Upper lobe of left lung (tissue), 6 donors: Measurements from ENCODE around the gene AAK1. TPM values are rescaled to one million over a fixed set of nuclear protein-coding genes. Genes with fewer than 3 reads are reported as not detected.
A peak's percentile ranks its signal among the peaks of the same experiment; 100 is the strongest.

Experiments
- ATAC-seq, 2 donors: fragments of 200-7000 bp; cut with Tn5 transposase; one replicate each; pipeline ENCODE4 v1.9.1; 2022; ENCODE audit warnings: mild to moderate bottlenecking in 2 of 2, moderate library complexity in 2 of 2; ENCODE audit not compliant: low FRiP score in 2 of 2
- DNase-seq, 2 donors: peaks; one replicate each; pipeline ENCODE4 v3.0.0-alpha.2; 2019 to 2020
- H3K27ac ChIP-seq, 4 donors: fragments of 200-600 bp; sonication (generic); one replicate each; pipeline ENCODE4 v1.5.1; 2016 to 2019
- H3K27me3 ChIP-seq, 4 donors: fragments of 200-600 bp; sonication (generic); one replicate each; pipeline ENCODE4 v1.5.1; 2017 to 2019
- H3K36me3 ChIP-seq, 4 donors: fragments of 200-600 bp; sonication (generic); one replicate each; pipeline ENCODE4 v1.5.1; 2016 to 2019
- H3K4me1 ChIP-seq, 4 donors: fragments of 200-600 bp; sonication (generic); one replicate each; pipeline ENCODE4 v1.5.1; 2018 to 2019
- H3K4me3 ChIP-seq, 4 donors: fragments of 200-600 bp; sonication (generic); one replicate each; pipeline ENCODE4 v1.5.1; 2017 to 2019; ENCODE audit warnings: mild to moderate bottlenecking in 2 of 4, moderate library complexity in 1 of 4
- H3K9me3 ChIP-seq, 4 donors: fragments of 200-600 bp; sonication (generic); one replicate each; pipeline ENCODE4 v1.5.1; 2018 to 2019
- EP300 ChIP-seq, 4 donors: sonication (generic); formaldehyde crosslinking; IDR thresholded peaks; one replicate each; pipeline ENCODE4 v1.5.1; 2017; ENCODE audit warnings: antibody characterized with exemption in 4 of 4, control low read depth in 2 of 4
- POLR2A ChIP-seq, 4 donors: fragments of 450-650 bp; IDR thresholded peaks; one replicate each; pipeline ENCODE4 v1.5.1; 2016 to 2017; ENCODE audit warnings: antibody characterized with exemption in 4 of 4, mild to moderate bottlenecking in 2 of 4
- POLR2AphosphoS5 ChIP-seq, 2 donors: sonication (generic); formaldehyde crosslinking; IDR thresholded peaks; one replicate each; pipeline ENCODE4 v1.5.1; 2017; ENCODE audit warnings: antibody characterized with exemption in 2 of 2
- WGBS, 2 donors: methylation state at CpG; one replicate each; pipeline ENCODE4 v1.1.5; 2017 to 2018; 5-methylcytosine and 5-hydroxymethylcytosine counted together
- total RNA-seq, 6 donors: library from RNA; depleted of rRNA in 4 of 6; stranded (reverse); fragments of >200 nt in 4 of 6; gene quantifications; one replicate each; pipeline versions ENCODE4 v1.1.0 to v1.2.1, GENCODE V29; 2016 to 2021
- TF ChIP-seq, protein P1 (sequence below), 6 experiments: fragments of 450-650 bp in 4 of 6; fragments of 200-600 bp in 2 of 6; sonication (generic) in 2 of 6; IDR thresholded peaks; one replicate each; pipeline ENCODE4 v1.5.1; 2016 to 2019; ENCODE audit warnings: antibody characterized with exemption in 6 of 6
- donor health status: DM: no; HTN: no; CAD: no; lungs with moderate emphysema.
- donor health status: DM: no; HTN: yes; CAD: no; lungs with severe emphysema.

Gene AAK1
- total RNA-seq, 6 donors from 2014 or later: 45.1 to 105 (median 58.8) TPM

DNA sequence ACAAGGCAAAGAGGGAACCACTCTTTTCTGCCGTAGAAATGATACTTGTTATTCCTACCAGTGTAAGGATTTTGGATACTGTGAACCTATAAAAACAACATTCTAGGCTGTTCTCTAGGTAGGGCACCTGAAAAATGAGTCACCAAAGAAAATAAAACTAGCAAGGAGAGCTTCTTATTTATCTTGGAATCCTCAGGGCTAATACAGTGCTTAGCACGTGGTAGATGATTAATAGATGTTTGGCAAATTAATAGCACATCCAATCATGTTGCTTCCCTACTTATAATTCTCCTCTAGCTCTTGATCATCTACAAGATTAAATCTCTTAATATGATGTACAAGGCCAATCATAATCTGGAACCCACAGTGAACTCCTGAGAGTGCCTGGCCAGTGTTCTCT lies 73.1 kb downstream of the AAK1 start:
- TF ChIP-seq EP300 (IDR thresholded peaks at IDR 0.05): no peak
- TF ChIP-seq POLR2AphosphoS5 (IDR thresholded peaks at IDR 0.05): no peak
- TF ChIP-seq, protein P1, sequence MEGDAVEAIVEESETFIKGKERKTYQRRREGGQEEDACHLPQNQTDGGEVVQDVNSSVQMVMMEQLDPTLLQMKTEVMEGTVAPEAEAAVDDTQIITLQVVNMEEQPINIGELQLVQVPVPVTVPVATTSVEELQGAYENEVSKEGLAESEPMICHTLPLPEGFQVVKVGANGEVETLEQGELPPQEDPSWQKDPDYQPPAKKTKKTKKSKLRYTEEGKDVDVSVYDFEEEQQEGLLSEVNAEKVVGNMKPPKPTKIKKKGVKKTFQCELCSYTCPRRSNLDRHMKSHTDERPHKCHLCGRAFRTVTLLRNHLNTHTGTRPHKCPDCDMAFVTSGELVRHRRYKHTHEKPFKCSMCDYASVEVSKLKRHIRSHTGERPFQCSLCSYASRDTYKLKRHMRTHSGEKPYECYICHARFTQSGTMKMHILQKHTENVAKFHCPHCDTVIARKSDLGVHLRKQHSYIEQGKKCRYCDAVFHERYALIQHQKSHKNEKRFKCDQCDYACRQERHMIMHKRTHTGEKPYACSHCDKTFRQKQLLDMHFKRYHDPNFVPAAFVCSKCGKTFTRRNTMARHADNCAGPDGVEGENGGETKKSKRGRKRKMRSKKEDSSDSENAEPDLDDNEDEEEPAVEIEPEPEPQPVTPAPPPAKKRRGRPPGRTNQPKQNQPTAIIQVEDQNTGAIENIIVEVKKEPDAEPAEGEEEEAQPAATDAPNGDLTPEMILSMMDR (IDR thresholded peaks at IDR 0.05): no peak
- no peak for TF ChIP-seq POLR2A (IDR thresholded peaks at IDR 0.05)
- Histone ChIP-seq H3K27ac (peak overlapping the region in 1 of 4 donors; percentile 44), H3K36me3 (no peaks in the 10 kb centered on the region), H3K9me3 (no peaks in the 10 kb centered on the region), H3K4me1 (peaks cover 15 to 45% (median 30%) of the 10 kb centered on the region in 4 donors), H3K4me3 (no peak overlapping the region), H3K27me3 (no peaks in the 10 kb centered on the region)
- DNase-seq (no peak), ATAC-seq (no peak)
- WGBS, 2 donors: 56 to 66% methylated on average over 2 of the region's 2 CpGs

DNA sequence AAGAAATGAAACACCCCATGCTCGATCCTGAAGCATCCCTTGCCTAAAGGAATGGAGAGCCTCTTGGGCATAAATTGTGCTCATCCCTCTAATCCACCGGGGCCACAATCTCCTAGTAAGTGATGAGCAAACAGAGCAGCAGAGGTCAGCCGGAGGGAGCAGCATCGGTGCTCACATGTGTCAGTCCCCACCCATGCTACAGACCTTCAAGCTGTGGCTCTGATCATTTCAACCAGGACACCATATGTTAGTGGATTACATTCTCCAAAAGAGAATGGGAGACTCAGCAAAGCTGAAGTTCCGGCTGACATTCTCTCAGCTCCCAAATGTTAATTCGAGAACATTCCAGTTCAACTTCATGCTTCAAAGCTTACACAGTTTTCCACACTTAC lies 75.6 kb downstream of the AAK1 start:
- DNase-seq (no peak), ATAC-seq (no peak)
- TF ChIP-seq POLR2AphosphoS5 (IDR thresholded peaks at IDR 0.05): no peak
- no peak for TF ChIP-seq POLR2A (IDR thresholded peaks at IDR 0.05)
- TF ChIP-seq, protein P1 (IDR thresholded peaks at IDR 0.05): no peak
- TF ChIP-seq EP300 (IDR thresholded peaks at IDR 0.05): no peak
- H3K27me3 ChIP-seq: no peaks in the 10 kb centered on the region
- H3K4me1 ChIP-seq: peaks cover 13 to 50% (median 28%) of the 10 kb centered on the region in 4 donors
- H3K9me3 ChIP-seq: no peaks in the 10 kb centered on the region
- no peaks in the 10 kb centered on the region for H3K36me3 ChIP-seq
- H3K4me3 ChIP-seq: no peak overlapping the region
- WGBS, 2 donors: 80 to 87% methylated on average over 6 of the region's 6 CpGs
- H3K27ac ChIP-seq: no peak overlapping the region

DNA sequence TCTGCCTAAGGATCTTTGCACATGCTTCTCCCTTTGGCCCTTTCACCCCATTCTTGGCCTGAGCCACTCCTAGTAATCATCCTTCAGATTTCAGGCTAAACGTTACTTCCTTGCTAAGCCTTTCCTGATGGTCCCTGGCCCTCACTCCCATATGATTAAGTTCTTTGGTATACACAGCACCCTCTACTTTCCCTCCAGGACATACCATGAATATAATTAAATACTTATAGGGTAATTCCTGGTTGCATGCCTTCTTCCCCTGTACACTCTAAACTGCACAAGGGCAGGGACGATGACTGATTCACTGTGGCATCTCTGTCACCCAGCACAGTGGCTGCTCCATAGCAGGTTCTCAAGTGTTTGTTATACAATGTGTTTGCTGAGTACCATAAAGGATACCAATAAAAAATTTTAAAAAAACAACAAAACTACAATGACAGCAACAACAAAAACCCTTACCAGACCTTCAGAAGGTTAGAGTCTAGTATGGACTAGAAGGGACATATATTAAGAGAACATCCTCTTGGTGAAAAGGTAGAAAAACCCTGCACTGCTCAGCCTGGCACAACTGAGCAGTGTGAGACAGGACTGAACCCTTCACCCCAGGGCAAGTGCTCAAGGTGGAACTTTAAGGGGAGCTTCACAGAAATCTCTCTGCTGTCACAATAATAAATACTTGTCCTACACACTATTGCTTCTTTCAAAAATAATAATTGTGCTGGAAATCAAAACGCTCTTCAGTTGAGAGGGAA lies 76.2 kb downstream of the AAK1 start:
- Histone ChIP-seq H3K4me3 (no peak overlapping the region), H3K9me3 (no peaks in the 10 kb centered on the region), H3K27me3 (no peaks in the 10 kb centered on the region), H3K4me1 (peaks cover 10 to 46% (median 25%) of the 10 kb centered on the region in 4 donors), H3K27ac (no peak overlapping the region), H3K36me3 (no peaks in the 10 kb centered on the region)
- 74 to 80% methylated on average over 3 of the region's 3 CpGs for WGBS, 2 donors
- peak in 1 of 2 donors; percentile 20 for ATAC-seq
- TF ChIP-seq, protein P1 (IDR thresholded peaks at IDR 0.05): no peak
- TF ChIP-seq EP300 (IDR thresholded peaks at IDR 0.05): no peak
- no peak for TF ChIP-seq POLR2A (IDR thresholded peaks at IDR 0.05)
- TF ChIP-seq POLR2AphosphoS5 (IDR thresholded peaks at IDR 0.05): no peak
- no peak for DNase-seq

DNA sequence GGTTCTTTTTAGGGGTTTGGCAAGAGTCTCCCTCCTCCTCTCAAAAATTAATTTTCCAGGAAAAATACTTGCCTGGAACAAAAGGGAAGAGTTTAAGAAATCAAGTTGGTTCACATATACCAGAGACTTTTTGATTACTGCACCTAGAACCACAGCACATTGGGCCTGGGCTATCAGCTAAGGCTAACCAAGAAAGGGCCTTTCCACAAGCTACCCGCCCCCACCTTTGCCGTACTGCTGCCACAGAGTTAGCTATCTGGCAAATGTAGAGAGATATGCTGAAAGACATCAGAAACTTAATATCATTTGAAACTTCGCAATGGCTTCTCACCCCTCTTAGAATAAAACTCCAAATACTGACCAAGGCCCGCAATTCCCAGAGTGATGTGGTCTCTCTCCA lies 76.9 kb downstream of the AAK1 start:
- ATAC-seq (no peak), DNase-seq (no peak)
- H3K36me3 ChIP-seq: no peaks in the 10 kb centered on the region
- no peaks in the 10 kb centered on the region for H3K27me3 ChIP-seq
- TF ChIP-seq EP300 (IDR thresholded peaks at IDR 0.05): no peak
- no peak for TF ChIP-seq POLR2A (IDR thresholded peaks at IDR 0.05)
- no peak for TF ChIP-seq POLR2AphosphoS5 (IDR thresholded peaks at IDR 0.05)
- TF ChIP-seq, protein P1 (IDR thresholded peaks at IDR 0.05): no peak
- H3K27ac ChIP-seq: no peak overlapping the region
- 89 to 95% methylated on average over 4 of the region's 4 CpGs for WGBS, 2 donors
- H3K9me3 ChIP-seq: no peaks in the 10 kb centered on the region
- peaks cover 8 to 40% (median 19%) of the 10 kb centered on the region in 4 donors for H3K4me1 ChIP-seq
- no peak overlapping the region for H3K4me3 ChIP-seq

DNA sequence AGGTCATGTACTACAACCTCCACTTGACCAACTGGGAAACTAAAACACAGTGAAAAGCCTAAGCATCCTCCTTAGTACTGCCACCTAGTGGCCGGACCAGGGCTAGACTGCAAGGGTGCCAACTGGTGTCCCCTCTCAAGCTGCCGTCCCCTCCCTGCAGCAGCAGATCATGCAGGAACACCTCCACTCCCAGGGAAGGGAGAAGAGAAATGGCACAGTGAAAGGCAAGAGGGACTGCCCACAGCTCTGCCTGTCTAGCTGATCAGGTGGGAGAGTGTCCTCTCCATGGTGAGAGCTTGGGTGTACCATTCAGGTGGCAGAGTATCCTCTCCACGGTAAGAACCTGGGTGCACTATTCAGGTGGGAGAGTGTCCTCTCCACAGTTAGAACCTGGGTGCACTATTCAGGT lies 78.1 kb downstream of the AAK1 start:
- TF ChIP-seq EP300 (IDR thresholded peaks at IDR 0.05) (no peak), POLR2AphosphoS5 (IDR thresholded peaks at IDR 0.05) (no peak), POLR2A (IDR thresholded peaks at IDR 0.05) (no peak)
- TF ChIP-seq, protein P1 (IDR thresholded peaks at IDR 0.05): peak; percentile 65 to 88 (median 73)
- Histone ChIP-seq H3K9me3 (no peaks in the 10 kb centered on the region), H3K27ac (no peak overlapping the region), H3K4me1 (peaks cover 2 to 28% (median 10%) of the 10 kb centered on the region in 4 donors), H3K27me3 (no peaks in the 10 kb centered on the region), H3K4me3 (no peak overlapping the region), H3K36me3 (no peaks in the 10 kb centered on the region)
- DNase-seq (peak in 1 of 2 donors; percentile 54), ATAC-seq (peak; percentile 82 to 86)
- 41 to 43% methylated on average over 3 of the region's 3 CpGs for WGBS, 2 donors
